GM18867 (cell line): Measurements from ENCODE around the gene MRPS10.
"Not testable (repeated sequence)": the region's sequence is repeated elsewhere in the genome, so short reads cannot be mapped to it uniquely, and the experiment has no call there.

Source experiments
- ATAC-seq: cut with Tn5 transposase; IDR thresholded peaks from one replicate; pipeline ENCODE4 v1.9.1; 2021; ENCODE audit warnings: mild to moderate bottlenecking, moderate library complexity; ENCODE audit not compliant: unreplicated experiment

The MRPS10 gene

GRCh38 chr6:42216495-42216894 lies 1.2 kb downstream of the MRPS10 start:
- not testable (repeated sequence) for ATAC-seq

GRCh38 chr6:42212442-42212841 lies 5.2 kb downstream of the MRPS10 start:
- no peak for ATAC-seq

GRCh38 chr6:42211726-42212125 lies 5.9 kb downstream of the MRPS10 start:
- no peak for ATAC-seq

- no peak for ATAC-seq
These were observed 7.1 kb downstream of the MRPS10 start for GRCh38 chr6:42210551-42210950.

DNA sequence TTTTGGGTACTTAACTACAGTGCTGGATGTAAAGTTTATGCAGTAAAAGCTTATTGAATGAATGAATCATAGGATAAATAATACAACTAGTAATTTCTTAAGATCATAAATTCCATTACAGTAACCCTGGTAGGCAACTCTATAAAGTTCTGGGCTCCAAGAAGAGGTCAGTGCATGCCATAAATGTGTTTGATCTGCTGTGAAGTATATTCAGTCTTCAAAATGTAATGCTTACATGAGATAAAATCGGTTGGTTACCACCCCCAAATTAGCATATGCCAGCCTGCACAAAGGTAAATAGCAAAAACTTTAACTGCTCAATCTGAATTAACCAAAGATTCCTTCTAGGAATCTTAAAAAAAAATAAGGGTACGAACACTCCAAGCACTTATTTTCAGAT lies 10.1 kb downstream of the MRPS10 start:
- not testable (repeated sequence) for ATAC-seq

GRCh38 chr6:42204768-42205282 lies 12.8 kb downstream of the MRPS10 start:
- ATAC-seq: no peak

- no peak for ATAC-seq
These were observed 14.5 kb downstream of the MRPS10 start for GRCh38 chr6:42203183-42203582.

GRCh38 chr6:42202131-42202915 lies 15.3 kb downstream of the MRPS10 start:
- ATAC-seq: not testable (repeated sequence)

DNA sequence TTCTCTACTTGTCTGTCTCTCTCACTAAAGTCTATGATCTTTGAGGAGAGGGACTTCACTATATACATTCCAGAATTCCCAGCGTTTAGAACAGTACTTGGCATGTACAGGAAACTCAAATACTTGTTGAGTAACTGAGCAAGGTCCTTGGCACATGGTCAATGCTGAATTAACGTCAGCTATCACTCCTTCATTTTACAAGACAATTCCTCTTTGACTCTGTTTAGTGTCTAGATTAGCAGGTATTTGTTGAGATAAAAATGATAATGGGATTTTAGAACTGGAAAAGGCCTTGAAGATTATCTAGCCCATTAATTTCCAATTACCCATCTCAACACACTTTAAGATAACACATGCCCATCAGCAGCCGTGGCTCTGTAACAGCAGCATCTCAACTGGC lies 16.3 kb downstream of the MRPS10 start:
- ATAC-seq: no peak

- ATAC-seq: no peak
These were observed 17.6 kb downstream of the MRPS10 start for GRCh38 chr6:42200035-42200434.

- ATAC-seq: no peak
These were observed 18.3 kb downstream of the MRPS10 start for GRCh38 chr6:42199106-42199981.

DNA sequence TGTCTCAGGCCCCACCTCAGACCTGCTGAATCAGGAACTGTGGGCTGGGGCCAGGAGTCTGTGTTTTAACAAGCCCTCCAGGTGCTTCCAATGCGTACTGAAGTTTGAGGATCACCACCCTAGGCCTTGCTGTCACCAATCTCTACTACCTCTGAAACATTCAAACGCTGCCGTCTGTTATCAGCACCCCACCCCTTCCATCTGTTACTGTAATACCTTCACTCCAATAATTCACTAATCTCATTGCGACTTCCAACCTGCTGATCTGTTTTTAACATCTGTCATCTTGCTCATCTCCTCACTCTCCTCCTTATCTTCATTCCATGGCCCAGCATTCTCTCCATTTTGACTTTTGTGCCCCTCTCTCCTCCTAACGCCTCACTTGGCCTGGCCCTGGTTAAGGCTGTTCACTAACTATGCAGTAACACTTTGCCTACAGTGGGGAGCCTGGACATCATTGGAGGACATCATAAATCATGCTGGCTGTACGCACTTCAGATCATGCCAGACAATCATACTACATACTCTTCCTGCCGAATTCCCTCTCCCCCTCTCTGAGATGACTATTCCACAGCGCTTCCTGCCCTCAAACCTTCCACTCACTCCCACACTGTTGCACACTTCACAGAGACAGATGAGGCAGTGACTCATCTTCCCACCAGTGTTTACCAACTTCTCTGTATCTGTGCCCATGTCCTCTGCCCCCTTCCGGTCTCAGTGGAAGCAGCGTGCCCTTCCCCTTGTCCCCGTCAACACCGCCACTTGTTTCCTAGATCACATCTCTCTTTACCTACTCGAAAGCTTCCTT lies 19.9 kb downstream of the MRPS10 start:
- no peak for ATAC-seq

DNA sequence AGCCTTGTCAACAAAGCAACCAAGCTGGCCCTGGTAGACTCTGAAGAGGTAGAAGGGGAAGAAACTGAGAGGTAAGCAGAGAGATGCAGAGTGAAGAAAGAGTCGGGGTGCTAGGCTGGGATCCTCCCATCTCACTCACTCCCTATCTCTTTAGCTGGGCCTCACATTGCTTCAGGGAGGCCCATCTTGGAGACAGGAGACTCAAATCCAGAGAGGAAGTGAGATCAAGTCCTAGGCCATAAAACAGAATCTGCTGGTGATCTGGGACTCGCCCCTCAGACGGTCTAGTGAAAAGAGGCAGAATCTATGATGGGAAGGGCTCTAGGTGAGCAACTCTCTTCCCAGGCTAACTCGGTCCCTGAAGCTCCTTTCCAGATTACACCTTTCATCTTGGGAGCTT lies 22.2 kb downstream of the MRPS10 start:
- ATAC-seq: no peak

DNA sequence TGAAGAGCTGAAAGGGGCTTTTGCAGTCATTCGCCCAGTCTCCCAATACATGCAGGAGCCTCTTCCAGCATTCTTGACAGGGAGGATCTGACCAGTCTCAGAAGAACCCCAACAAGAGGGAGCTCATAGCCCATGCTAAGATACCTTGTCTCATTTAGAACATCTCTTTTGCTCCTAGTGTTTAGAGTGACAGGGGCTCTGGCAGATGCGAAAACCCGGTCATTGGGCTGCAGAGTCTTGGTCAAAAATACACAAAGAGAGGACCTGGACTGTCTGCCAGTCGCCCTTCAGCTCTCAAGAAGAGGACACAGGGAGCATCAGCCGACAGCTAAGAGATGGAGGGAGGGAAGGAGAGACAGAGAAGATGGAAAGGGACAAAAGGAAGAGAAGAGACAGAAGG lies 23.6 kb downstream of the MRPS10 start:
- ATAC-seq: no peak

GRCh38 chr6:42193491-42193894 lies 24.2 kb downstream of the MRPS10 start:
- ATAC-seq: no peak

- ATAC-seq: not testable (repeated sequence)
These were observed 25.3 kb downstream of the MRPS10 start for GRCh38 chr6:42192385-42192784.

DNA sequence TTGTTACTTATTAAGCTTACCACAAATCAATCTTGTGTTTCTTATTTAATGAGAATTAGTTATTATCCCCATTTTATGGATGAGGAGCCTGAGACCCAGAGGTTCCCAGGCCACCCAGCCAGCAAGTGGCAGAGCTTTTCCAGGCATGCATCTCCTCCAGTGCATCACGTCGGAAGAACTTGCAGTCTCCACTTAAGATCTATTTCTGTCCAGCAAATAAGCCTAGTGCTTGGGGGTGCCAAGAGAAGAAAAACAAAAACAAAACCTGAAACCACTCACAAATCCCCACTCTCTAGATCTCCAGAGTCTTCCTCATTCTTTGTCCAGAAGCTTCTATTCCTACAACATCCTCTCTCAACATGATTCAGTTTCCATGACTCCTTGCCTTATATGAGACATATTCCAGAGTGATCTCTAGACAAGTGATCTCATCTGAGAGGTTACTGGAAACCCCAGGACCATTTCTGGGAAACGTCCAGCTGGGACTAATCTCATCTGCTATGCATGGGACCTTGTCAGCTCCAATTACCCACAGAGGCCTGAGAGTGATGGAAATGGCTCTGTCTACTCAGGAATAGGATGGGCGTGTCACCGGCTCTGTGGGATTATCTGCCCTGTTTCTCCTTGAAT lies 27.0 kb downstream of the MRPS10 start:
- no peak for ATAC-seq

DNA sequence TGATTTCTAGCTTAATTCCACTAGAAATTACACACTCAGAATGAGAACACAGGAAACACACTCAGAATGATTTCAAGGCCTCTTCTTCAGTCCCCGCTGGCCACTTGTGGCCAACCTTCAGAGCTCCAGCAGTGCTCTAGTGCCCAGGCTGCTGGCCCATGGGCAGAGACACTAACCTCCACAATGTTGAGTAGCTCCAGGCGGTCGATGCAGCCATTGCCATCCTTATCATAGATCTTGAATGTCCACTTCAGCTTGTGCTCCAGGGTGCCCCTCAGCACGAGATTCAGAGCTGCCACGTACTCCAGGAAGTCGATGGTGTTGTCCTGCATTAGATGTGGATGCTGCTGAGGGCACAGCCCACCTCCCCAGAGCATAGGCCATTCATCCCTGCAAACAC lies 29.3 kb downstream of the MRPS10 start:
- ATAC-seq: no peak

DNA sequence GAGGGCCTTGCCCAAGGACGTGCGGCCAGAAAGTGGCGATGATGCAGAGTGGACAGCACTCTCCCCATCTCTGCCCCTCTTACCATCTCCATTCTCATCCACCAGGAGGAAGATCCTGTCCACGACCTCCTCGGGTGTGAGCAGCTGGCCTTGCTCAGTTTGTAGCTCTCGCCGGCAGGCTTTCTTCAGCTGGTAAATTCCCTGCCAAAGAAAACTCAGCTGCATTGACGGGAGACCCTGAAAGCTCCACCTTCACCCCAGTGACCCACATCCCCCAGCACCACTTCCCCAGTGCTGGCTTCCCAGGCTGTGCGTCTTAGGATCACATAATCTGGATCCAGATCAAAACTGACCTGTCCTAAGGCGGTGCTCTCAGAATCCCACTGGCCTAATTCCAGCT lies 32.1 kb downstream of the MRPS10 start:
- ATAC-seq: no peak

DNA sequence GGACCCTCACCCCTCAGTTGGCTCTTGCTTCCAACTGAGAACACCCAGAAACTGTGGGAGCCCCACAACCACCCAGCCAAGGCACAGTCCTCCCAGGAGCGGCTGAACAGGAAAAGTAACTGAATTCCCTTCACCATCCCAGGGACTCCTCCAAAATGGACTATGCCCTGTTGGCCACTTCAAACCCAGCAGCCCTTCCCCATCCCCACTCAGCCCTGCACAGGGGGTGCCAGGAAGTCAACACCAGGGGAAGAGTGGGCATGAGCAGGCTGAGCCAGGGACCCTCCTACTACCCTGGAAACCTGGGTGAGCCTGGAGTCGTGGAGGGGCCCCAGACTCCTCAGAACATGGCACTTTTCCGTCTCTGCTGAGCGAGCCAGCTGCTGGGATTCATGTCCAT lies 33.2 kb downstream of the MRPS10 start:
- no peak for ATAC-seq

DNA sequence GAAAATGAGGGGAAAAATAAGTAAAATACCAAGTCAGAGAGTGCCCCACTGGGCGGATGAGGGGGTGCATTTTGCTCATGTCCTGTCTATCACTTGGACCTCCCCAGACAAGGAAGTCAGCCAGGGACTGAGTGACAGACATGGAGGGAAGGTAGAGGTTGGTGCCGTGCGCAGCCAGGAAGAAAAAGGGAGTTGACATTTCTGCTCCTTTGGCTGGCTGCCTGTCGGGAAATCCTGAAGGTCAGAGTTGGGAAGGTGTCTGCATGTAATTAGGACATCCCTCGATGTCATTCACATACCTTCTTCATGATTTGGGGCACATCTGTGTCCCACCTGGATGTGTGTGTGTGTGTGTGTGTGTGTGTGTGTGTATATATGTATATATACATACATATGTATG lies 35.6 kb downstream of the MRPS10 start:
- no peak for ATAC-seq
